ENCODE measurements around the gene ZBTB1.

Gene ZBTB1

DNA sequence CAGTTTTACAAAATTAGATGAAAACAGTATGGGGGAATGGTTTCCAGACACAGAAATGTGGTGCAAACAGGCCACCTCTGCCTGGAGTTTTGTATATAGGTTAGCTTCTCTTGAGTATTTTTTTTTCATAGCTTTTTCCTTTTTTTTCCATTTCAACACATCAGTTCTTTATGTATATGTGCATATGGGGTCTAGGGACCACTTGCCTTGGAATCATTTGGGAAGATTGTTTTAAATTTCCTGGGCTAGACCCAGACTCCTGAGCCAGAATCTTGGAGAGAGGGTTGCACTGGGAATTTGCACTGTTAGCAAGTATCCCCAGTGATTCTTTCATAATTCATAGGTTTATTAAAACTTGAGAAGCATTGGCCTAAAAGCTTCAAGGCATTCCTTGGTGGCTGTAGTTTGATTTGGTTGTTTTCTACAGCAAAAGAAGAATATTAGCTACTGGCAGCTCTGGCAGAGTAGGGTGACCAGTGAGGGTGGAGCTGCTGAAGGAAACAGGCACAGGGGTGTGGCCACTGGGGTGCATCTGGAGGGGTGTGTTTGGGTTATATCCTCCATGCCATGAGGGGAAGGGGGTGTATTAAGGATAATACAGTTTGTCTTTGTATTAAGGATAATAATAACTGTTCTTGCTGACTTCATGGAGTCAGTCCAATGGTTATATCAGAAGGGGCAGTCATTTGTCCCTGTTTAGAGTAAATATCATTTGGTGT, 68.0 kb downstream of the ZBTB1 start:
- in situ Hi-C loops (cut with HindIII; ENCODE audit: low pct_unique_long_range_greater_than_20kb, low sequenced_read_pairs) = no loop called here
- DNase-seq (ENCODE audit: low read depth in 1 of 2, low spot score in 1 of 2) = no peak
- no peak for TF ChIP-seq JUND (IDR thresholded peaks at IDR 0.05; ENCODE audit: low read depth)

DNA sequence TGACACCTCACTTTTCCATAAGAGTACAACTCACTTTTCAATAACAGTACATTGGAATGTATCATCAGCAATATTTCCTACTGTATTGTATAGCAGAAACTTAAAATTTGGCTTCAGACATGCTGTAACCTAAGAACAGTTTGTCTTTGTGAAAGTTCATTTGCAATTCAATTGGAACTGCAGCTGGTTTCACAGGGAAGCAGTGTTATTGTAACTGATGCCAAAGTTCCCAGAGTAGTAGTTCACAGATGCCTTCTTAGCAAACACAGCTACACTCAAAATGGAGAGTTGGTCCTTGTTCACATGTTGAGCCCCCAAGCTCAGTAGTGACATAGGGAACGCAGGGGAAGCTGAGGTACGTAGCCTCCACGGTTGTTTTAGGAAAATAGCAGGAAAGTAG, 68.5 kb downstream of the ZBTB1 start:
- in situ Hi-C loops (cut with HindIII; ENCODE audit: low pct_unique_long_range_greater_than_20kb, low sequenced_read_pairs) = no loop called here
- no peak for DNase-seq (ENCODE audit: low read depth in 1 of 2, low spot score in 1 of 2)
- TF ChIP-seq JUND (IDR thresholded peaks at IDR 0.05; ENCODE audit: low read depth) = no peak

Measured in T47D (cell line).